ENCODE measurements around the gene RHO. TPM values are rescaled to one million over a fixed set of nuclear protein-coding genes. Genes with fewer than 3 reads are reported as not detected.
A peak's percentile ranks its signal among the peaks of the same experiment; 100 is the strongest.

The RHO gene
- total RNA-seq, 2 experiments from 2014 or later, result not detected

DNA sequence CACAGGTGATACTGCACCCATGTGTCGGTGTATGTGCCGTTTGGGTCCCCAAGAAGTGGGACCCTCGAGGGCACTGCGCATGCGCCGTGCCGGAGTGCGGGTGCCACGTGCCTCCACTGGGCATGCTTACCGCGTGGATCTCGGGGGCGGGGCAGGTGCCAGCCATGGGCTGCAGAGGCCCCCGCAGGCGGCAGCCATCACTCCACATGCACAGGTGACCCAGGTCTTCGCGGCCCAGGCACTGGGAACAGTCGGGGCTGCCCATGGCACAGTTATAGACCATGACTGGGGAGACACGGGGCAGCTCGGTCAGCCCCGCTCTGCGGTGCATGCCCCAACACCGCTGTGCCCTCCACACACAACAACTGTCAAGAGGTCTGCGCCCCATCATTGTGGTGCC is 45.8 kb downstream of the RHO start:
- H3K27me3 Mint-ChIP-seq, result no peaks in the 10 kb centered on the region
- POLR2A ChIA-PET, result no interaction called here
- H3K4me1 Mint-ChIP-seq (ENCODE audit: low read depth), result peaks cover 23% of the 10 kb centered on the region
- H3K27ac Mint-ChIP-seq, result no peak overlapping the region
- H3K4me3 Mint-ChIP-seq, result no peak overlapping the region
- intact Hi-C loops (cut with micrococcal nuclease), result no loop called here
- no peaks in the 10 kb centered on the region for H3K36me3 Mint-ChIP-seq
- DNase-seq, result no peak
- CTCF ChIA-PET, result no interaction called here
- no peaks in the 10 kb centered on the region for H3K9me3 Mint-ChIP-seq

DNA sequence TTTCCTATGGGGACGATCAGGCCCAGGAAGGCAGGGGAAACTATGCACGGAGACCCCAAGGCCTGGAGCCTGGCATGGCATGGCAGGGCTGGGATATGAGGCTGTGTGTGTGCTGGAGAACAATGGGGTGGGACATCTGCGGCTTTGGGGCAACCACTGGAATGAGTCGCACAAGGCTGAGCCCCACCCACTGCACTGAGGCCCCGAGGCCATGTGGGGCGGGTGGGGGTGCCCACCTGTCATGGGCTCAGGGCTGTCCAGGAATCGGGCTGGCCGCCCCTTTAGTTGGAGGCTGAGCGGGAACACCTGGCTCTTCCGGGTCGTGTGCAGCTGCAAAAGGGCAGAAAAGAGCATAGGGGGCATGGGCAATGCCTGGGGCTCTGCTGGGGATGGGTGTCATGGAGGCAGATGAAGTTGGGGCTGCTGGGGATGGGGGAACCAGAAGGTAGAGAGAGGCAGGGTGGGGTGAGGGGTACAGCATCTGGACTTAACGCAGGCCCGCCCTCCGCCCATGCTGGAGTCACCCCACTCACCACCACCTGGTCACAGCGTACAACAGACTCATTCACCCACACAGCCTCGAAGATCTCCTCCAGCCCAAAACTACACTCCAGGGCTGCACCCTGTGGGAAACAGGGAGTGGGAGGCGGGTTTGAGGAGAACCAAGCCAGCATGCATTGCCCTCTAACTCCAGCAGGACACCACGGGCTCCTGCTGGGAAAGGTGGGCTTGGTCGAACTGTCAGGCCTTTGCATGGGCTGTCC is 47.0 kb downstream of the RHO start:
- no peak for DNase-seq
- Mint-ChIP-seq H3K27ac (no peak overlapping the region), H3K27me3 (no peaks in the 10 kb centered on the region), H3K4me3 (no peak overlapping the region), H3K9me3 (no peaks in the 10 kb centered on the region), H3K36me3 (no peaks in the 10 kb centered on the region), H3K4me1 (ENCODE audit: low read depth) (peaks cover 23% of the 10 kb centered on the region)
- ChIA-PET POLR2A (no interaction called here), CTCF (no interaction called here)
- intact Hi-C loops (cut with micrococcal nuclease), result no loop called here

DNA sequence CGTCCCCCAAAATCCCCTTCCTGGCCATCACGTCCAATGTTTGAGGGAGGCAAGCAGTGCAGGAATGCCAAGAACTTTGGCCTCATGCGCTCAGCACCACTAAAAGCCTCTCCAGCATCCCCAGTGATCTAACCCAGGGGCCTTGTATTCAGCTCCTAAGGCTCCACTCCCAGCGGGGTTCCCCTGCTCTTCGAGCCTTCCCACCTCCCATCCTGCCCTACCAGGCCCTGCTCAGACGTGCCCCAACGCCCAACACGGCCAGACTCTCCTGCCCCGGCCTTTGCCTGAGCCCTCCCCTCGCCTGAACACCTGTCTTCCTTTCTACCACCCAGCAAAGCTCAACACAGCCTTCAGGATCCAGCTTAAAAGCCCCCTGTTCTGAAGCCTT is 47.6 kb downstream of the RHO start:
- Mint-ChIP-seq H3K27me3 (no peaks in the 10 kb centered on the region), H3K9me3 (no peaks in the 10 kb centered on the region), H3K36me3 (no peaks in the 10 kb centered on the region), H3K4me3 (no peak overlapping the region), H3K27ac (no peak overlapping the region), H3K4me1 (ENCODE audit: low read depth) (peaks cover 23% of the 10 kb centered on the region)
- ChIA-PET POLR2A (no interaction called here), CTCF (no interaction called here)
- DNase-seq, result no peak
- intact Hi-C loops (cut with micrococcal nuclease), result loop anchor here (2.0 kb wide), 1 partner anchor 19 kb away; no protein-coding TSS in a partner anchor

DNA sequence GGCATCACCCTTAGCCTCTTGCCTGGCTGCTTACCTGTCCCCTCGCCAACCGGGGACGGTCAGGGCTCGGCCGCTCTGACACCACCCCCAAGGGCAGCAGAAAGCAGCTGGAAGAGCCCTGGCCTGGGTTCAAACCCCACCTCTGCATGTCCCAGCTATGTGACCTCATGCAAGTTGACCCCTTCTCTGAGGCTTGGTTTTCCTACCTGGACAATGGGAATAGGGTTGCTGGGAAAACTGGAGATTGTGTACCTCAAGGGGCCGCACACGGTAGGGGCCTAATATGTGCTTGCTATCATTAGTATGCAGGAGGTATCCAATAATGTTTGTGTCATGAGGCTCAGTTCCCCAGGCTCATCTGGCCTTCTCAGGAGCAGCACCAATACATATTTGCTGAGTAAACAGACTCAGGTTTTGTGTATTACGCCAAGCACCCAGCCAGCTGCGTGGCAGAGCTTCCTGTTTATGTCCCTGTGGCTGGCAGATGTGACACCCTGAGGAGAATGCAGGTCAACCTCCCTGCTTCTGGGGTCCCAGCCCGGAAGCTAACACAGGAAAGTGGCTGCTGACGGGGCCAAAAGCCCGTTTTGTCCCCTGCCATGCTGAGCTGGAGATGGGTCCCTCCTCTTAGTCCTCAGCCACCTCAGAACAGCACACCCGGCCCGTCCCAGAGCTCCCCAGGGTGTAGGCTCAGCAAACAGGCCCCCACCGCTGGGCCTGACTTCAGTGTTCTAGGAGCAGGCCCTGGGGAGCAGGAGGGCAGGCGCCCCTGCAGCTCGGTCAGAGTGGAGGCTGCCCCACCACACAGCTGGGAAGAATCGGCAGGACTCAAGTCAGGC is 48.3 kb downstream of the RHO start:
- peak overlapping the region; percentile 3 for H3K4me3 Mint-ChIP-seq
- DNase-seq, result peak; percentile 72
- CTCF ChIA-PET, result interaction anchor here (1.0 to 1.4 kb wide), 2 partner anchors 73 to 86 kb away, joined by 3 to 5 read pairs; no protein-coding TSS in a partner anchor
- H3K36me3 Mint-ChIP-seq, result no peaks in the 10 kb centered on the region
- H3K27me3 Mint-ChIP-seq, result no peaks in the 10 kb centered on the region
- H3K9me3 Mint-ChIP-seq, result no peaks in the 10 kb centered on the region
- intact Hi-C loops (cut with micrococcal nuclease), result loop anchor here (2.0 kb wide), 1 partner anchor 18 kb away; no protein-coding TSS in a partner anchor
- POLR2A ChIA-PET, result interaction anchor here (1.0 kb wide), 1 partner anchor 51 kb away, joined by 3 read pairs; no protein-coding TSS in a partner anchor
- H3K4me1 Mint-ChIP-seq (ENCODE audit: low read depth), result peaks cover 23% of the 10 kb centered on the region
- H3K27ac Mint-ChIP-seq, result peak overlapping the region; percentile 74

DNA sequence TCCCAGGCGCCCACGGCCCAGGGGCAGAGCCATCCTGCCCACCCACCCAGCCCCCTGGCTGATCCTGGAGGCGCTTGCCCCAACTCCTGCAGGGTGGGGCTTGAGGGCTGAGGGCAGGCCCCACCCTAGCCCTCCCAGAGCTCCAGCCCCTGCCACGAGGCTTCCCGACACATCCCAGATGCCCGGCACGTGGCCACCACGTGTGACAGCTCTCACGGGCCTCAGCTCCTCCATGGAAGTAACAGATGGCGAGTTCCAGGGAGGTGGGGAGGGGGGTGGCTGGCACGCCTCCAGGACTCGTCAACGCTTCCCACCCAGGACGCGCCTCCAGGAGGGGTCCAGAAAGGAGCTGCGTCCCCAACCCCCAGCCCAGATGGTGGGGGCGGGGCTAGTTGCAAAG is 48.9 kb downstream of the RHO start:
- no peak for DNase-seq
- ChIA-PET POLR2A (interaction anchor here (1.0 kb wide), 1 partner anchor 50 kb away, joined by 3 read pairs; no protein-coding TSS in a partner anchor), CTCF (interaction anchor here (1.0 to 1.4 kb wide), 2 partner anchors 72 to 87 kb away, joined by 3 to 5 read pairs; no protein-coding TSS in a partner anchor)
- no peak overlapping the region for H3K4me3 Mint-ChIP-seq
- no peaks in the 10 kb centered on the region for H3K36me3 Mint-ChIP-seq
- H3K27ac Mint-ChIP-seq, result peak overlapping the region; percentile 52
- no peaks in the 10 kb centered on the region for H3K9me3 Mint-ChIP-seq
- no peaks in the 10 kb centered on the region for H3K27me3 Mint-ChIP-seq
- intact Hi-C loops (cut with micrococcal nuclease), result loop anchor here (2.0 kb wide), 1 partner anchor 17 kb away; no protein-coding TSS in a partner anchor
- H3K4me1 Mint-ChIP-seq (ENCODE audit: low read depth), result peaks cover 23% of the 10 kb centered on the region

DNA sequence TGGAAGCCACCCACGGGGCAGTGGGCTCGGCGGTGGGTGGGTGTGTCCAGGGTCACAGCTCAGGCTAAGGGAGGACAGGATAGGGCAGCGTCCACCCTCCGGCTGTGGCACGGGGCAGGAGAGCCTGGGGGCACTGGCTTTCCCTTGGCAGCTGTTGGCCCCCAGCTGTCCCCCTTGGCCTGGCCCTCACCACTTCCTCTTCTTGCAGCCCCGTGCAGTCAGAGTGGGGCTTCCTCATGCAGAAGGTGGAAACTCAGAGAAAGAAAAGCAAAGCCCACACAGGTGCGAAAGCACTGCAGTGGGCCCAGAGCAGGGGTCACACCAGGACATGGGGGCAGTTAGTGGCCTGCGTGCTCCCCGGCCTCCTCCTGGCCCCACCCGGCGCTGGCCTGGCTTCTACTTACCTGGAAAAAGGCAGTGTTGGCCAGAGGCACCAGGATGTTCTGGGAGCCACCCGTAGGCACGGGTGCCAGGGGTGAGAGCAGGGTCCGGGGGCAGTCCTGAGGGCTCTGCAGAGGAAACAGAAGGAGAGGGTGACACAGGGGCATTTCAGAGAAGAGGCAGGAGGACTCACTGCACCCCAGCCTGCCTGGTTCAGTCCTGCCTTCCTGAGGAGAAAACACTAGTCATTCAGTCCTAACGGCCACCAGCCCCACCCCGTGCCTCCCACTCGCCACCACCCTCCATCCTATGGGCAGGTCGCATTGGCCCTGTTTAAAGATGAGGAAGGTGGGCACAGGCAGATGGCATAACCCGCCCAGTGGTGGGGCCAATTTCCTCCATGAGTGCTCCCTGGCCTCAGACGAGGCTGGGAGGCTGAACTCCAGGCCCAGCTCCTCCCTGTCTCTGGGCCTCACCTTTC is 49.7 kb downstream of the RHO start:
- peaks cover 23% of the 10 kb centered on the region for H3K4me1 Mint-ChIP-seq (ENCODE audit: low read depth)
- CTCF ChIA-PET, result interaction anchor here (1.4 kb wide), 1 partner anchor 88 kb away, joined by 5 read pairs; no protein-coding TSS in a partner anchor
- peak; percentile 18 for DNase-seq
- POLR2A ChIA-PET, result interaction anchor here (1.0 to 1.4 kb wide), 2 partner anchors 15 to 49 kb away, joined by 3 to 5 read pairs; no protein-coding TSS in a partner anchor
- intact Hi-C loops (cut with micrococcal nuclease), result loop anchor here (2.0 kb wide), 1 partner anchor 17 kb away; no protein-coding TSS in a partner anchor
- H3K4me3 Mint-ChIP-seq, result no peak overlapping the region
- no peaks in the 10 kb centered on the region for H3K36me3 Mint-ChIP-seq
- peak overlapping the region; percentile 52 for H3K27ac Mint-ChIP-seq
- H3K9me3 Mint-ChIP-seq, result no peaks in the 10 kb centered on the region
- H3K27me3 Mint-ChIP-seq, result no peaks in the 10 kb centered on the region

DNA sequence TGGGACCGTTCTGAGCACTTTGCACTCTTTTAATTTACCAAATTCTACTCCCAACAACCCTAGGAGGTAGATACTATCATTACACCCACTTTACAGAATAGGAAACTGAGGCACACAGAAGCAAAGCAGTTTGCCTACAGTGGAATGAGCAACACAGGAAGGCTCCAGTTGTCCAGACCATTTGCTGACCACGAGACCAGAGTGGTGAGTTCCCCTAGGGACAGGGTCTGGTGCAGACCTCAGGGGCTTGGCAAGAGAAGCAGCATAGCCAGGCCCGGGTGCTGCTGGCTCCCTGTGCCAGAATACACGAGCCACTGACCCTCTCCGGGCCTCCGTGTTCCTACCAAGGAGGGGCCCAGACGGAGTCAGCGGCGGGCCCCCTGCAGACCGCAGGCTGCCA is 51.6 kb downstream of the RHO start:
- no peak for DNase-seq
- Mint-ChIP-seq H3K27me3 (no peaks in the 10 kb centered on the region), H3K27ac (no peak overlapping the region), H3K9me3 (no peaks in the 10 kb centered on the region), H3K4me1 (ENCODE audit: low read depth) (peaks cover 23% of the 10 kb centered on the region), H3K36me3 (no peaks in the 10 kb centered on the region), H3K4me3 (no peak overlapping the region)
- POLR2A ChIA-PET, result interaction anchor here (1.4 kb wide), 1 partner anchor 13 kb away, joined by 5 read pairs; no protein-coding TSS in a partner anchor
- intact Hi-C loops (cut with micrococcal nuclease), result no loop called here
- CTCF ChIA-PET, result no interaction called here

DNA sequence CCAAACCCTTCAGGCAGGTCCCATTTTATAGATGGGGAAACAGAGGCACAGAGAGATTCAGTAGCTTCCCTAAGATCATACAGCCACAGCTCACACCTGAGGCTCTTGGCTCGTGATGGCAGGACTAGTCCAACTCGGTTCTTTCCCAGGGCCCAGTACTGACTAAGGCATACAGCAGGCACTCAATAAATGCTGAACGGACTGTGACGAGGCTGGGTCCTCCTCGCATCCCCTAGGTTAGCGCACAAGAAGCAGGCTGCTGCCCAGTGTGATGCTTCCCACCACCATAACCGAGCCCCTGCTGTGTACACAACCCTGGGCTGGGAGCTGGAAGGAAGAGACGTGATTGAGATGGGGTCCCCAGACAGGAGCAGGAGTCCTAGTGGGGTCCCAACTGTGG is 53.2 kb downstream of the RHO start:
- no peaks in the 10 kb centered on the region for H3K36me3 Mint-ChIP-seq
- H3K27ac Mint-ChIP-seq, result no peak overlapping the region
- H3K27me3 Mint-ChIP-seq, result no peaks in the 10 kb centered on the region
- ChIA-PET POLR2A (no interaction called here), CTCF (no interaction called here)
- no peak for DNase-seq
- H3K9me3 Mint-ChIP-seq, result no peaks in the 10 kb centered on the region
- H3K4me3 Mint-ChIP-seq, result no peak overlapping the region
- intact Hi-C loops (cut with micrococcal nuclease), result no loop called here
- H3K4me1 Mint-ChIP-seq (ENCODE audit: low read depth), result peaks cover 10% of the 10 kb centered on the region

DNA sequence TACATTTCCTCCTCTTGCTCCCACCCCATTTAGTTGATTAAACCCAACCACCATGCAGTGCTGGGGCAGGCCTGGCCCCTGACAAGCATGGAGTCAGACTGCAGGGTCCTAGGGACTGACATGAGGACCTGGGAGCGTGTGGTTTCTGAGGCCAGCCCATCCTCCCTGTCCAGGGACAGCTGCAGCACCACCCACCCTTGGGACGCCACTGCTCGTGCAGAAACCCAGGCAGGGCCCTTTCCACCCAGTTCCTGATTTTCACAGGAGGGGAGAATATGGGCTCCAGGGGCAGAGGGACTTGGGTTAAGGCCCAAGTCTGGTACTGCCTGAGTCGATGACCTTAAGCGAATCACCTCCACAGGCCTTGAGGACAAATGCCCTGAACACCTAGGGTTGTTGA is 54.4 kb downstream of the RHO start:
- Mint-ChIP-seq H3K4me1 (ENCODE audit: low read depth) (peaks cover 4% of the 10 kb centered on the region), H3K27me3 (no peaks in the 10 kb centered on the region), H3K4me3 (no peak overlapping the region), H3K9me3 (no peaks in the 10 kb centered on the region), H3K27ac (no peak overlapping the region), H3K36me3 (no peaks in the 10 kb centered on the region)
- ChIA-PET POLR2A (no interaction called here), CTCF (no interaction called here)
- DNase-seq, result no peak
- intact Hi-C loops (cut with micrococcal nuclease), result no loop called here

DNA sequence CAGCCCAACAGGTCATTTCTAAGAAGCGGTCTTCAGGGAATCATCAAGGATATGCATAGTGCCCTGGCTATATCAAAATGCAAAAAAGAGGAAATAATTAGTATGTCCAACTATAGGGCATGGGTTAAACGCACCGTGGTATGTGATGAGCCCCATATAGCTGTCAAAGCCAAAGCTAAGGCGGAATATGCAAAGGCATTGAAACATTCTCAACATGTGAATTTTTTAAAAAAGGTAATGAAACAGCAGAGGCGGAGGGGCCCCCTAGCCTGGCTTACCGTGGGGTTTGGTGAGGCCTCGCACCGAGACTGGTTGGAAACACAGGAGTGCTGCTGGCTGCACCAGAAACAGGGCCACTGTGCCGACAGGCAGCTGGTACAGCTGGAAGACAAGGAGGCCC is 54.9 kb downstream of the RHO start:
- no peaks in the 10 kb centered on the region for H3K36me3 Mint-ChIP-seq
- H3K9me3 Mint-ChIP-seq, result no peaks in the 10 kb centered on the region
- intact Hi-C loops (cut with micrococcal nuclease), result no loop called here
- DNase-seq, result no peak
- no peak overlapping the region for H3K4me3 Mint-ChIP-seq
- H3K27ac Mint-ChIP-seq, result no peak overlapping the region
- POLR2A ChIA-PET, result no interaction called here
- H3K27me3 Mint-ChIP-seq, result no peaks in the 10 kb centered on the region
- CTCF ChIA-PET, result no interaction called here
- H3K4me1 Mint-ChIP-seq (ENCODE audit: low read depth), result no peaks in the 10 kb centered on the region

DNA sequence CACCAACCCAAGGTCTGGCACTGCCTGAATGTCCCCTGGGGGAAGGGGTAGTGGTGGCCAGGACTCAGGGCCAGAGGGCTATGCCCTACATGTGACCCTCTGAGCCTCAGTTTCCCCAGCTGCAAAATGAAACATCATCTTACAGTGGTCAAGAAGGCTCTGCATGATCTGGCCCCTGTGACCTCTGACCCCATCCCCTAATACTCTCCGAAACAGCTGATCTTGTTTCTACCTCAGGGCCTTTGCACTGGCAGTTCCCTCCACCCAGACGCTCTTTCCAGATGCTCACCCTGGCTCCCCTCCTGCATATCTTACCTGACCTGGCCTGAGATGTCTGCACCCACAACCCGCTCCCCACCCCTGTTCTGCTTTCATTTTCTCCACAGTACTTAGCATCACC is 56.2 kb downstream of the RHO start:
- intact Hi-C loops (cut with micrococcal nuclease), result no loop called here
- Mint-ChIP-seq H3K36me3 (no peaks in the 10 kb centered on the region), H3K27me3 (no peaks in the 10 kb centered on the region), H3K27ac (no peak overlapping the region), H3K4me1 (ENCODE audit: low read depth) (no peaks in the 10 kb centered on the region), H3K4me3 (no peak overlapping the region), H3K9me3 (no peaks in the 10 kb centered on the region)
- no peak for DNase-seq
- CTCF ChIA-PET, result no interaction called here
- POLR2A ChIA-PET, result no interaction called here

Measured in activated CD4-positive, alpha-beta memory T cell treated with anti-CD3 and anti-CD28 coated beads for 36 hours (primary cell).